ENCODE data around the gene ZNF790. TPM values are rescaled to one million over a fixed set of nuclear protein-coding genes. Genes with fewer than 3 reads are reported as not detected.

ZNF790 gene
- 1 to 10 TPM; 7.3 to 7.7 TPM for total RNA-seq

- CTCF ChIA-PET: interaction anchor here (0.6 to 3.0 kb wide), 4 partner anchors 12 to 187 kb away, joined by 3 to 21 read pairs (median 4); partner anchors contain the start of gene ZNF345
These were observed at the start of gene ZNF790 for GRCh38 chr19:36837906-36838783. ZNF790 (minus strand) TSS chr19:36838387; CDS start chr19:36825619, 12,768 bp downstream.

GRCh38 chr19:36876993-36877938 lies 39.1 kb upstream of the ZNF790 start:
- ChIA-PET CTCF (no interaction called here), POLR2A (no interaction called here)

More at GRCh38 chr19:36837906-36838783, at the start of gene ZNF790:
- POLR2A ChIA-PET: interaction anchor here (0.6 to 3.0 kb wide), 5 partner anchors 10 to 941 kb away, joined by 3 to 52 read pairs (median 4); partner anchors contain the start of genes ZNF345 and ZNF567

- POLR2A ChIA-PET: interaction anchor here (0.6 kb wide), 1 partner anchor 225 kb away, joined by 3 read pairs; no protein-coding TSS in a partner anchor
- CTCF ChIA-PET: interaction anchor here (0.6 to 0.7 kb wide), 2 partner anchors 16 to 89 kb away, joined by 4 read pairs; no protein-coding TSS in a partner anchor
These were observed 13.7 kb upstream of the ZNF790 start for GRCh38 chr19:36851898-36852297.

- CTCF ChIA-PET: interaction anchor here (0.9 to 3.1 kb wide), 3 partner anchors 12 to 472 kb away, joined by 3 to 21 read pairs (median 3); partner anchors contain the start of genes ZFP14 and ZNF790
- POLR2A ChIA-PET: interaction anchor here (0.6 to 2.8 kb wide), 11 partner anchors 13 to 744 kb away, joined by 3 to 52 read pairs (median 4); partner anchors contain the start of genes ZNF260, ZNF382, ZNF420 and ZNF540
These were observed 12.6 kb upstream of the ZNF790 start, which contains the start of gene ZNF345 for GRCh38 chr19:36850559-36851442. ZNF345 (plus strand) TSS chr19:36850876; CDS start chr19:36876831, 25,955 bp downstream.

GRCh38 chr19:36849701-36850558 lies 11.7 kb upstream of the ZNF790 start:
- ChIA-PET POLR2A (interaction anchor here (0.6 to 2.8 kb wide), 14 partner anchors 12 to 745 kb away, joined by 3 to 52 read pairs (median 4); partner anchors contain the start of genes ZNF260, ZNF382, ZNF420 and ZNF527), CTCF (interaction anchor here (0.9 to 3.1 kb wide), 3 partner anchors 12 to 471 kb away, joined by 3 to 21 read pairs (median 3); partner anchors contain the start of genes ZFP14 and ZNF790)

- ChIA-PET POLR2A (no interaction called here), CTCF (interaction anchor here (3.1 kb wide), 1 partner anchor 10 kb away, joined by 21 read pairs; the partner anchor contains the start of gene ZNF790)
These were observed 9.8 kb upstream of the ZNF790 start for GRCh38 chr19:36847968-36848367.

- CTCF ChIA-PET: interaction anchor here (0.6 to 3.0 kb wide), 3 partner anchors 11 to 188 kb away, joined by 3 to 21 read pairs (median 3); partner anchors contain the start of gene ZNF345
- POLR2A ChIA-PET: interaction anchor here (0.8 to 3.0 kb wide), 2 partner anchors 11 to 152 kb away, joined by 3 to 52 read pairs; partner anchors contain the start of genes ZNF345 and ZNF567
These were observed 667 bp upstream of the ZNF790 start for GRCh38 chr19:36838784-36839324.

GRCh38 chr19:36837176-36837905 lies 846 bp downstream of the ZNF790 start:
- ChIA-PET CTCF (interaction anchor here (3.0 kb wide), 1 partner anchor 12 kb away, joined by 21 read pairs; the partner anchor contains the start of gene ZNF345), POLR2A (interaction anchor here (0.6 to 3.0 kb wide), 3 partner anchors 9 to 40 kb away, joined by 3 to 52 read pairs (median 8); partner anchors contain the start of gene ZNF345)

- ChIA-PET POLR2A (no interaction called here), CTCF (interaction anchor here (1.1 kb wide), 1 partner anchor 17 kb away, joined by 3 read pairs; the partner anchor contains the start of gene ZNF345)
These were observed 4.8 kb downstream of the ZNF790 start for GRCh38 chr19:36833430-36833829.

GRCh38 chr19:36821758-36822157 lies 16.4 kb downstream of the ZNF790 start:
- ChIA-PET CTCF (no interaction called here), POLR2A (no interaction called here)

GRCh38 chr19:36819130-36819630 lies 19.0 kb downstream of the ZNF790 start:
- CTCF ChIA-PET: no interaction called here
- POLR2A ChIA-PET: no interaction called here

GRCh38 chr19:36807029-36807428 lies 31.2 kb downstream of the ZNF790 start:
- ChIA-PET CTCF (no interaction called here), POLR2A (no interaction called here)

GRCh38 chr19:36805364-36805763 lies 32.8 kb downstream of the ZNF790 start:
- ChIA-PET CTCF (interaction anchor here (0.6 to 1.2 kb wide), 2 partner anchors 9 to 149 kb away, joined by 3 read pairs; no protein-coding TSS in a partner anchor), POLR2A (no interaction called here)

GRCh38 chr19:36797786-36798108 lies 40.4 kb downstream of the ZNF790 start:
- CTCF ChIA-PET: no interaction called here
- POLR2A ChIA-PET: interaction anchor here (0.6 kb wide), 1 partner anchor 53 kb away, joined by 3 read pairs; the partner anchor contains the start of gene ZNF345

- ChIA-PET POLR2A (interaction anchor here (0.6 kb wide), 1 partner anchor 139 kb away, joined by 5 read pairs; no protein-coding TSS in a partner anchor), CTCF (interaction anchor here (0.9 kb wide), 1 partner anchor 24 kb away, joined by 4 read pairs; the partner anchor contains the start of gene ZNF850)
These were observed 41.5 kb downstream of the ZNF790 start for GRCh38 chr19:36796714-36796992.

Data from activated CD8-positive, alpha-beta memory T cell treated with anti-CD3 and anti-CD28 coated beads for 36 hours (primary cell).